RWPE2 (cell line): Measurements from ENCODE around the gene GLUL.

Experiments used
- ATAC-seq: fragments of 200-7000 bp; cut with Tn5 transposase; 3 replicates; pipeline ENCODE4 v1.9.1; 2021; ENCODE audit warnings: low read depth
- DNase-seq: peaks from one replicate; pipeline ENCODE4 v3.0.0-alpha.2; 2020; ENCODE audit warnings: low spot score
- H3K27ac ChIP-seq: fragments of 450-650 bp; 2 replicates; pipeline ENCODE4 v1.5.1; 2017; ENCODE audit warnings: mild to moderate bottlenecking; ENCODE audit not compliant: poor library complexity, severe bottlenecking
- H3K27me3 ChIP-seq: fragments of 250-450 bp; sonication (Bioruptor Pico); 2 replicates; pipeline ENCODE4 v1.5.1; 2021; ENCODE audit warnings: mild to moderate bottlenecking, moderate library complexity; ENCODE audit not compliant: insufficient read depth, poor library complexity, severe bottlenecking
- H3K36me3 ChIP-seq: fragments of 250-450 bp; sonication (Bioruptor Pico); 2 replicates; pipeline ENCODE4 v1.5.1; 2020; ENCODE audit warnings: low read depth, mild to moderate bottlenecking, moderate library complexity
- H3K4me1 ChIP-seq: fragments of 250-450 bp; sonication (Bioruptor Pico); 2 replicates; pipeline ENCODE4 v1.5.1; 2021; ENCODE audit warnings: mild to moderate bottlenecking, moderate library complexity; ENCODE audit not compliant: insufficient read depth, poor library complexity, severe bottlenecking
- H3K4me3 ChIP-seq: fragments of 250-450 bp; sonication (Bioruptor Pico); 2 replicates; pipeline ENCODE4 v1.5.1; 2021; ENCODE audit warnings: mild to moderate bottlenecking, moderate library complexity; ENCODE audit not compliant: severe bottlenecking
- H3K9me3 ChIP-seq: fragments of 250-450 bp; sonication (Bioruptor Pico); 2 replicates; pipeline ENCODE4 v1.5.1; 2021; ENCODE audit warnings: mild to moderate bottlenecking, moderate library complexity; ENCODE audit not compliant: severe bottlenecking
- TF ChIP-seq, protein P1 (sequence below): fragments of 450-650 bp; IDR thresholded peaks from one replicate; pipeline ENCODE4 v1.5.1; 2017; ENCODE audit warnings: mild to moderate bottlenecking, moderate library complexity; ENCODE audit not compliant: poor library complexity, severe bottlenecking

Gene GLUL

DNA sequence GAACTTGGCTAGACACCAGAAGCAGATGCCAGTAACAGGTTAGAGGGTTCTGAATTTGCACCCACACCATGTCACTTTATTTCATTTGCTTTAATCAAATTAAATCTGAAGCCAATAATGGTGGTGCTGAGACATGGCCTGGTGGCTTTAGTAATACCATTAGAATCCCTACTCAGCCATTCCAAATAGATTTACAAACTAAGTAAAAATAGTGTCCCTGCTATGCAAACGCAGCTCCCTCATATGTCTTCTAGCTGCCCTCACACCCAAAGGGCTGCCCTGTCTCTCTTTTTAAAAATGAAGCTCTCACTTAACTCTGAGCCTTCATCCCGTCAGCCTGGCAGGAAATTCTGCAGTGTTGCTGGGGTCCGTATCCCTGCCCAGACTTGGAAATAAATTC is 21.1 kb downstream of the GLUL start:
- no peak for DNase-seq
- Histone ChIP-seq H3K9me3 (no peaks in the 10 kb centered on the region), H3K4me3 (no peak overlapping the region), H3K4me1 (no peaks in the 10 kb centered on the region), H3K27ac (no peak overlapping the region), H3K36me3 (no peaks in the 10 kb centered on the region), H3K27me3 (no peaks in the 10 kb centered on the region)
- TF ChIP-seq, protein P1, sequence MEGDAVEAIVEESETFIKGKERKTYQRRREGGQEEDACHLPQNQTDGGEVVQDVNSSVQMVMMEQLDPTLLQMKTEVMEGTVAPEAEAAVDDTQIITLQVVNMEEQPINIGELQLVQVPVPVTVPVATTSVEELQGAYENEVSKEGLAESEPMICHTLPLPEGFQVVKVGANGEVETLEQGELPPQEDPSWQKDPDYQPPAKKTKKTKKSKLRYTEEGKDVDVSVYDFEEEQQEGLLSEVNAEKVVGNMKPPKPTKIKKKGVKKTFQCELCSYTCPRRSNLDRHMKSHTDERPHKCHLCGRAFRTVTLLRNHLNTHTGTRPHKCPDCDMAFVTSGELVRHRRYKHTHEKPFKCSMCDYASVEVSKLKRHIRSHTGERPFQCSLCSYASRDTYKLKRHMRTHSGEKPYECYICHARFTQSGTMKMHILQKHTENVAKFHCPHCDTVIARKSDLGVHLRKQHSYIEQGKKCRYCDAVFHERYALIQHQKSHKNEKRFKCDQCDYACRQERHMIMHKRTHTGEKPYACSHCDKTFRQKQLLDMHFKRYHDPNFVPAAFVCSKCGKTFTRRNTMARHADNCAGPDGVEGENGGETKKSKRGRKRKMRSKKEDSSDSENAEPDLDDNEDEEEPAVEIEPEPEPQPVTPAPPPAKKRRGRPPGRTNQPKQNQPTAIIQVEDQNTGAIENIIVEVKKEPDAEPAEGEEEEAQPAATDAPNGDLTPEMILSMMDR: no peak
- ATAC-seq: no peak

DNA sequence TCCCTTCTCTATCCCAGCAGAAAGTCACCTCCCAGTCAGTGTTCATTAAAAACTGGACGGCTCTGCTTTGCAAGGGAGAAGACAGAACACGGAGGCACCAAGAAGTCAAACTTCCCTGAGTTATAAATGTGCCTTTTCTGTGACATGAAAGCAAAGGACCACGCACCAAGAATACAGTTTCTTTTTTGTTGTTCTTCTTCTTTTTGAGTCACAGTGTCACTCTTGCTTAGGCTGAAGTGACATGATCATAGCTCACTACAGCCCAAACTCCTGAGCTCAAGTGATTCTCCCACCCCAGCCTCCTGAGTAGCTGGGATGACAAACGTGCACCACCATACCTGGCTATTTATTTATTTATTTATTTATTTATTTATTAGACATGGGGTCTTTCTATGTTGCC is 22.7 kb downstream of the GLUL start:
- Histone ChIP-seq H3K9me3 (no peaks in the 10 kb centered on the region), H3K4me1 (no peaks in the 10 kb centered on the region), H3K4me3 (no peak overlapping the region), H3K27ac (no peak overlapping the region), H3K36me3 (no peaks in the 10 kb centered on the region), H3K27me3 (no peaks in the 10 kb centered on the region)
- TF ChIP-seq, protein P1: no peak
- DNase-seq (no peak), ATAC-seq (no peak)

DNA sequence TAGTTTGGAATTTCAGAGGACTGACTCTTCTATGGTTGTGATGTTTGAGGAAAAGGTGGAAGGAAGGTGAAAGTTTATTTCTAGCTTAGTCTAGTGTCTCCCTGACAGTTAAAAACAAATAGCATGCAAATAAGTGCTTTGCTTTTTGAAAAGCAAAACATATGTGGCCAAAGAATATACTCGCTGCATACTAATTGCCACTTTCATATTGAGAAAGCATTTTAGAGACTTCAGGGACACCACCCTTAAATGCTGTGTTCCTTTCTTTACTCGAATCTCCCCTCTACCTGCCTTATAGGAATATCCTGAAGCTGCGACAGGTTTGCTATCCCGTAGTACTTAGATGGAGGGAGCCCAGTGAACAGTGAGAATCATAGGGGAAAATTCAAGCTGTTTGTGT is 23.2 kb downstream of the GLUL start:
- TF ChIP-seq, protein P1: no peak
- no peaks in the 10 kb centered on the region for H3K36me3 ChIP-seq
- no peak overlapping the region for H3K4me3 ChIP-seq
- no peaks in the 10 kb centered on the region for H3K4me1 ChIP-seq
- DNase-seq: no peak
- H3K27ac ChIP-seq: no peak overlapping the region
- no peak for ATAC-seq
- H3K27me3 ChIP-seq: no peaks in the 10 kb centered on the region
- H3K9me3 ChIP-seq: no peaks in the 10 kb centered on the region

DNA sequence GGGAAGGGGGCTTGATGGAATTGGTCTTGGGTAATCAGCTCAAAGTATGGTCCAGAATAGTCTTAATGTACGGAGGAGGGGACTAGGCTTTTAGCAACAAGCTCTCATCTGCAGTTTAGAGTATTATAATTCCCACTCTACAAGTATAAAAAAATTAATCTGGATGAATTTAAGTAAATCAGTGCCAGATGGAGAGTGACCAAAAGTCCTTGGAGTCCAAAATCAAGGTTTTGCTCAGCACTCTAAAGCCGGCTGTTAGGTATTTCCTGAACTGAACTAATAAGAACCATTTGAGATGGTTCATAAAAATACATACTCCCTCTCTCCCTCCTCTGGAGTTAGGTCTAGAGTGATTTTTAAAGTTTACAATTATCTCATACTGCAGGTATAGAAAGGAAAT is 23.7 kb downstream of the GLUL start:
- no peaks in the 10 kb centered on the region for H3K27me3 ChIP-seq
- no peaks in the 10 kb centered on the region for H3K36me3 ChIP-seq
- TF ChIP-seq, protein P1: no peak
- ATAC-seq: no peak
- no peaks in the 10 kb centered on the region for H3K4me1 ChIP-seq
- H3K4me3 ChIP-seq: no peak overlapping the region
- H3K27ac ChIP-seq: no peak overlapping the region
- no peak for DNase-seq
- H3K9me3 ChIP-seq: no peaks in the 10 kb centered on the region

DNA sequence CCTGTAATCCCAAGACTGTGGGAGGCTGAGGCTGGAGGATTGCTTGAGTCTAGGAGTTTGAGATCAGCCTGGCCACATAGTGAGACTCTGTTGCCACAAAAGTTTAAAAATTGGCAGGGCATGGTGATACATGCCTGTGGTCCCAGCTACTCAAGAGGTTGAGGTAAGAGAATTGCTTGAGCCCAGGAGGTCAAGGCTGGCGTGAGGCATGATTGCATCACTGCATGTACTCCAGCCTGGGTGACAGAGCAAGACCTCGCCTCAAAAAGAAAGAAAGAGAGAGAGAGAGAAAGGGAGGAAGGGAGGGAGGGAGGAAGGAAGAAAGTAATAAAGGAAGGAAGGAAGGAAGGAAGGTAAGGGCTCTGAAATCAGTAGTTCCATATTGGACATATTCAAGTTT is 25.0 kb downstream of the GLUL start:
- no peaks in the 10 kb centered on the region for H3K9me3 ChIP-seq
- no peaks in the 10 kb centered on the region for H3K27me3 ChIP-seq
- H3K27ac ChIP-seq: no peak overlapping the region
- DNase-seq (no peak), ATAC-seq (no peak)
- H3K36me3 ChIP-seq: no peaks in the 10 kb centered on the region
- H3K4me1 ChIP-seq: no peaks in the 10 kb centered on the region
- H3K4me3 ChIP-seq: no peak overlapping the region
- TF ChIP-seq, protein P1: no peak
